ENCODE data around the gene RSF1.

GRCh38 chr11:77762426-77762825, 58.1 kb downstream of the RSF1 start:
- no peak for TF ChIP-seq CTCF (conservative IDR thresholded peaks at IDR 0.05 in 1 of 2, IDR thresholded peaks at IDR 0.05 in 1 of 2; ENCODE audit: extremely low read depth in 1 of 2, insufficient read depth in 1 of 2, low read depth in 1 of 2, low read length in 2 of 2)
- no peak for TF ChIP-seq EZH2 (IDR thresholded peaks at IDR 0.05; ENCODE audit: borderline replicate concordance, low read length)

Measured in mammary epithelial cell (primary cell).